Measurements from ENCODE around the gene ZBTB1. TPM values are rescaled to one million over a fixed set of nuclear protein-coding genes. Genes with fewer than 3 reads are reported as not detected.

Gene ZBTB1
- total and polyA plus RNA-seq, 10 of the 15 experiments (the other 5 are each of a cell fraction or from before 2014, with no cell fraction given): 12.3 to 127 (median 40.0) TPM

DNA sequence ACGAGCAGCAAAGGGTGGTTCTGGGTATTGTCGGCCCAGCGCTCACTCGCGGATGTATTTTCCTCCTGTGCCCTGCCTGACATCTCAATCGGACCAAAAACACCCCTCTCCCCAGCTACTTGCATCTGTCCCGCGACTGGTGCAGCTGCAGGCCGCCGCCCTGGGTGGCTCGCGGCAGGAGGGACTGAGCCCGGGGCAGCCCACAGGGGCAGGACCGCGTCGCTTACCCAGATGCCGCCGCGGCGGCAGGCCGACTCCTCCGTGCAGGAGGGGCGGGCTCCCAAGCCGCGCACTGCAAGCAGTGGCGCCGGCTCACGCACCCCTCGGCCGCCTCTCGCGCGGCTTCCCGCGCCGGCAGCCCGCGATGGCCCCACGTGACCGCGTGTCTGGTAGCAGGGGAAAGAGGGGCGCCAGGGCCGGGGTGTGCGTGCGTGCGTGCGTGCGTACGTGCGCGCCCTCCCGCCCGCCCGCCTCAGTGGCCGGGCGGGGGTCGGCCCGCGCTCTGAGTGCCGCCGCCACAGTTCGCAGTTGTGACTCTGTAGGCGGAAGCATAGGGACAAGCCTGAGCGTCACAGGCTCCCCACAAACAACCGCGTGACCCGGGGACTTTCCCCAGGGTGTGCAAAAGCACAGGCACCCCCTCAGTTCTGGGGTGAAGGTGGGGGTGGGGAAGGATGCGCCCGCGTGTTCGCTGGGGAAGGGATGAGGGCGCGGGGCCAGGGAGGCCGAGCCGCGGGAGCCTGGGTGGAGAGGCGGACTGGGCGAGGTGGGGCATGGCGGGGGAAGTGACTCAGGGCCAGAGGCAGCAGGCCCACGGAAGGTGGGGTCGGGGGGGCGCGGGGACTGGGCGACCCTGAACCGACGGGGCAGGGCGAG, 898 bp upstream of the ZBTB1 start, which contains the start of gene ZBTB25:
Gene ZBTB25, minus strand, starts transcription at position 405 of the 876 bp plus-strand sequence. CDS start 13,305 bp downstream, outside the sequence.
- Histone ChIP-seq H3K4me1 (ENCODE audit: control insufficient read depth, insufficient read depth, low read length) (peaks cover 6% of the 10 kb centered on the region), H4K20me1 (ENCODE audit: control insufficient read depth, insufficient read depth) (no peaks in the 10 kb centered on the region), H3K4me3 (peak within 1 kb of the TSS; percentile 91), H3K9ac (ENCODE audit: control insufficient read depth, insufficient read depth, low read length) (peak within 1 kb of the TSS; percentile 97), H2AFZ (ENCODE audit: control insufficient read depth, low read depth, low read length) (peak within 1 kb of the TSS; percentile 53), H3K79me2 (ENCODE audit: control insufficient read depth, insufficient read depth, low read length) (peaks cover 96% of the 10 kb centered on the region), H3K36me3 (ENCODE audit: control insufficient read depth in 2 of 2, insufficient read depth in 2 of 2, low read length in 1 of 2) (no peaks in the 10 kb centered on the region), H3K4me2 (ENCODE audit: control insufficient read depth, insufficient read depth) (peak within 1 kb of the TSS; percentile 70), H3K9me3 (replicated peaks; ENCODE audit: control insufficient read depth, insufficient read depth, low read length) (no peaks in the 10 kb centered on the region), H3K27me3 (replicated peaks in 1 of 2; ENCODE audit: control insufficient read depth in 2 of 2, insufficient read depth in 2 of 2, low read length in 1 of 2) (no peaks in the 10 kb centered on the region), H3K27ac (ENCODE audit: control insufficient read depth, insufficient read depth) (peak within 1 kb of the TSS; percentile 98)
- intact Hi-C loops (cut with micrococcal nuclease; ENCODE audit: unreplicated experiment) (loop anchor here (2.0 kb wide), 3 partner anchors 25 to 115 kb away; partner anchors contain the start of genes HSPA2 and MTHFD1), in situ Hi-C loops (cut with MboI) (no loop called here)
- ChIA-PET RAD21 (ENCODE audit: unreplicated experiment) (interaction anchor here (0.9 to 2.9 kb wide), 10 partner anchors 7 to 151 kb away, joined by 3 to 12 read pairs (median 6); partner anchors contain the start of gene MTHFD1), CTCF (interaction anchor here (0.8 to 3.5 kb wide), 7 partner anchors 7 to 133 kb away, joined by 3 to 37 read pairs (median 4); partner anchors contain the start of gene HSPA2), SMC1A (ENCODE audit: uncharacterized antibody, unreplicated experiment) (interaction anchor here (1.1 to 3.6 kb wide), 7 partner anchors 7 to 112 kb away, joined by 3 to 29 read pairs (median 8); partner anchors contain the start of gene AKAP5), POLR2A (interaction anchor here (1.1 to 2.7 kb wide), 6 partner anchors 13 to 116 kb away, joined by 3 to 14 read pairs (median 6); partner anchors contain the start of gene MTHFD1)
- DNase-seq (ENCODE audit: low read depth, low spot score) (peak; percentile 83), FAIRE-seq (no peak), ATAC-seq (peak; percentile 71)
- under 1% methylated on average over 54 of the region's 87 CpGs for WGBS (ENCODE audit: insufficient coverage, insufficient replicate concordance, low lambda C conversion rate, missing lambda C conversion rate)
- no TSS peak for BruUV-seq (replicated peaks)
- 0 out of 2 replicates have a peak, but pooled peaks have one; percentile 20 for TF ChIP-seq DPF2 (IDR thresholded peaks at IDR 0.05)
- TF ChIP-seq MEF2B (IDR thresholded peaks at IDR 0.05; ENCODE audit: partially characterized antibody, poor library complexity, severe bottlenecking): peak; percentile 43
- TF ChIP-seq TCF3 (IDR thresholded peaks at IDR 0.05; ENCODE audit: borderline replicate concordance, insufficient read depth, low read depth, low read length): peak; percentile 11; the same call in 1 of the 2 replicates
- TF ChIP-seq, protein P1, sequence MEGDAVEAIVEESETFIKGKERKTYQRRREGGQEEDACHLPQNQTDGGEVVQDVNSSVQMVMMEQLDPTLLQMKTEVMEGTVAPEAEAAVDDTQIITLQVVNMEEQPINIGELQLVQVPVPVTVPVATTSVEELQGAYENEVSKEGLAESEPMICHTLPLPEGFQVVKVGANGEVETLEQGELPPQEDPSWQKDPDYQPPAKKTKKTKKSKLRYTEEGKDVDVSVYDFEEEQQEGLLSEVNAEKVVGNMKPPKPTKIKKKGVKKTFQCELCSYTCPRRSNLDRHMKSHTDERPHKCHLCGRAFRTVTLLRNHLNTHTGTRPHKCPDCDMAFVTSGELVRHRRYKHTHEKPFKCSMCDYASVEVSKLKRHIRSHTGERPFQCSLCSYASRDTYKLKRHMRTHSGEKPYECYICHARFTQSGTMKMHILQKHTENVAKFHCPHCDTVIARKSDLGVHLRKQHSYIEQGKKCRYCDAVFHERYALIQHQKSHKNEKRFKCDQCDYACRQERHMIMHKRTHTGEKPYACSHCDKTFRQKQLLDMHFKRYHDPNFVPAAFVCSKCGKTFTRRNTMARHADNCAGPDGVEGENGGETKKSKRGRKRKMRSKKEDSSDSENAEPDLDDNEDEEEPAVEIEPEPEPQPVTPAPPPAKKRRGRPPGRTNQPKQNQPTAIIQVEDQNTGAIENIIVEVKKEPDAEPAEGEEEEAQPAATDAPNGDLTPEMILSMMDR (IDR thresholded peaks at IDR 0.05 in 2 of 3, conservative IDR thresholded peaks at IDR 0.05 in 1 of 3; ENCODE audit: control insufficient read depth in 2 of 3, extremely low read depth in 1 of 3, insufficient read depth in 1 of 3, low read depth in 3 of 3, low read length in 3 of 3): no peak
- TF ChIP-seq SP1 (IDR thresholded peaks at IDR 0.05; ENCODE audit: low read depth, low read length): peak; percentile 60
- TF ChIP-seq ZNF592 (IDR thresholded peaks at IDR 0.05): peak; percentile 72; the same call in 1 of the 2 replicates
- TF ChIP-seq SREBF1 (IDR thresholded peaks at IDR 0.05; ENCODE audit: low read length): no peak
- no peak; the same call in 1 of the 2 replicates for TF ChIP-seq SMARCA5 (IDR thresholded peaks at IDR 0.05)
- TF ChIP-seq RB1 (IDR thresholded peaks at IDR 0.05; ENCODE audit: borderline replicate concordance): peak; percentile 87; the same call in 1 of the 2 replicates
- no peak for TF ChIP-seq PAX8 (IDR thresholded peaks at IDR 0.05)
- TF ChIP-seq POLR2AphosphoS5 (IDR thresholded peaks at IDR 0.05; ENCODE audit: low read length): peak; percentile 59
- TF ChIP-seq BCL3 (IDR thresholded peaks at IDR 0.05; ENCODE audit: borderline replicate concordance, insufficient read depth, low read depth, low read length, poor library complexity, severe bottlenecking): peak; percentile 83
- TF ChIP-seq TBL1XR1 (IDR thresholded peaks at IDR 0.05; ENCODE audit: low read depth, low read length): peak; percentile 86
- TF ChIP-seq CBX5 (IDR thresholded peaks at IDR 0.05; ENCODE audit: low read depth): no peak
- peak; percentile 33 for TF ChIP-seq SIN3A (IDR thresholded peaks at IDR 0.05; ENCODE audit: low read depth, low read length)

All from GM12878 (cell line).